Tongue (tissue), 3 donors: ENCODE data around the gene RECK. TPM values are rescaled to one million over a fixed set of nuclear protein-coding genes. Genes with fewer than 3 reads are reported as not detected.
A peak's percentile ranks its signal among the peaks of the same experiment; 100 is the strongest.
"Not testable (repeated sequence)": the region's sequence is repeated elsewhere in the genome, so short reads cannot be mapped to it uniquely, and the experiment has no call there.

Experiments
- DNase-seq: peaks from one replicate; pipeline ENCODE4 v3.0.0-alpha.2; 2015
- small RNA-seq: library from RNA; depleted of rRNA; stranded (forward); fragments of <200 nt; gene quantifications from one replicate; pipeline ENCODE3, GENCODE V24; 2014; ENCODE audit warnings: low replicate concordance
- total RNA-seq: library from RNA; depleted of rRNA; stranded (reverse); fragments of >200 nt; gene quantifications from one replicate; pipeline ENCODE4 v1.2.3, GENCODE V29; 2014

RECK gene
- total RNA-seq, 1 donor from 2014 or later, result 22.9 TPM

- no peak for DNase-seq
Observed at GRCh38 chr9:36156116-36156515, 119.4 kb downstream of the RECK start.

DNA sequence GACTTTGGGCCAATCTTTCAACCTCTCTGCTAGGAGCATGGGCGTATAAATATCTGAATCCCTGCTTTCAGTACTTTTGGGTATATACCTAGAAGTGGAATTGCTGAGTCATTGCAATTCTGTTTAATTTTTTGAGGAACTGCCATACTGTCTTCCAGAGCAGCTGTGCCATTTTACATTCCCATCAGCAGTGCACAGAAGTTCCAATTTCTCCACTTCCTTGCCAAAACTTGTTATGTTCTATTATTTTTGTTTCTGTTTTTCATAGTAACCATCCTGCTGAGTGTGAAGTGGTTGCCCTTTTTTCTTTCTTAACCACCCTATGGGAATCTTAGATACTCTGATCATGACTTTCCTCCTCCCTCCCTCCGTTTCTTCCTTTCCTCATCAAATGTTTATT is 121.4 kb downstream of the RECK start:
- DNase-seq, result peak; percentile 46

DNA sequence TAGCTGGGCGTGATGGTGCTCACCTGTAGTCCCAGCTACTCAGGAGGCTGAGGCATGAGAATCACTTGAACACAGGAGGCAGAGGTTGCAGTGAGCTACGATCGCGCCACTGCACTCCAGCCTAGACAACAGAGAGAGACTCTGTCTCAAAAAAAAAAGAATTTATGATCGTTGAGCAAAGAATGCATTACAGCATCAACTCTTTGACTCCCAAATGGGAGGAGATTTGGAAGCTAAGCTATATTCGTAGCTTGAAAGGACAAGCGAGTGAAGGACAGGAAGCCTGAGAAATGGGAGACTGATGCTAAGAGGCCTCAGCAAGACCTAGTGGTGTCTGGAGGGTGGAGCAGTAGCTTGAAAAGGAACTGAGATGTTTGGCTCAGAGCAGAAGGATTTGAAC is 122.2 kb downstream of the RECK start:
- DNase-seq, result peak; percentile 61

GRCh38 chr9:36159509-36159908 is 122.8 kb downstream of the RECK start:
- not testable (repeated sequence) for DNase-seq

GRCh38 chr9:36160126-36160525 is 123.4 kb downstream of the RECK start:
- DNase-seq, result not testable (repeated sequence)

DNA sequence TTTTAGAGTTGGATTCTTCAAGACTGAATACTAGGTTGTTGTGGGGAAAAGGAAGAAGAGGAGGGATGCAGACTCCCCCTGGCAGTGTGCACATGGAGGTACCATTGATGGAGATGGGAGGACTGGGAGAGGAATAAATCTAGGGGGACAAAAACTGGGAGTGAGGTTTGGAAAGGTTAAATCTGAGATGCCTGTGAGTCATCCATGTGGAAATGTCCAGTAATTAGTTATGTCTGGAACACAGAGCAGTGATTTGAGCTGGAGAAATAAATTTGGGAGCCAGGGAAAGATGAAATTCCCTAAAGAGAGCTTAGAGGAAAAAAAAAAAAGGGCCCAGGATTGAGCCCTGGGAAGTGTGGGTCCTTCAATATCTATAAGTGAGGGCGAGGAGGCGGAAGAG is 124.5 kb downstream of the RECK start:
- no peak for DNase-seq

DNA sequence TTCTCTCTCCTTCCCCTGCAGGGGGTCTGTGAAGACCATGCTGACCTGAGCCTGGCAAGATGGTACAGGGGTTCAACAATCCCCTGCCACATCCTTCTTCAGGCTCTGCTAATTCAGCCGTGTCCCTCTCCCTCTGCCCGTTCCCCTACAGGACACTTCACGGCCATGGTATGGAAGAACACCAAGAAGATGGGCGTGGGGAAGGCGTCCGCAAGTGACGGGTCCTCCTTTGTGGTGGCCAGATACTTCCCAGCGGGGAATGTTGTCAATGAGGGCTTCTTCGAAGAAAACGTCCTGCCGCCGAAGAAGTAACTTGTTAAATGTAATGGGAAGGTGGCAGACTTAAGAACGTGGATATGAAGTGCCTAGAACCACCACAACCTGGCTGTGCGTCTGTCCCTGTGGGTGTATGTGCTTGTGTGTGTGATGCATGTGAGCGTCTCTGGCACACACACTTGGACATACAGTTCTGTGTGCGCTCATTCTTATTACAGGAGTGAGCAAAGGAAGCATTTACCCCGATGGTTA is 125.6 kb downstream of the RECK start:
- DNase-seq, result no peak

DNA sequence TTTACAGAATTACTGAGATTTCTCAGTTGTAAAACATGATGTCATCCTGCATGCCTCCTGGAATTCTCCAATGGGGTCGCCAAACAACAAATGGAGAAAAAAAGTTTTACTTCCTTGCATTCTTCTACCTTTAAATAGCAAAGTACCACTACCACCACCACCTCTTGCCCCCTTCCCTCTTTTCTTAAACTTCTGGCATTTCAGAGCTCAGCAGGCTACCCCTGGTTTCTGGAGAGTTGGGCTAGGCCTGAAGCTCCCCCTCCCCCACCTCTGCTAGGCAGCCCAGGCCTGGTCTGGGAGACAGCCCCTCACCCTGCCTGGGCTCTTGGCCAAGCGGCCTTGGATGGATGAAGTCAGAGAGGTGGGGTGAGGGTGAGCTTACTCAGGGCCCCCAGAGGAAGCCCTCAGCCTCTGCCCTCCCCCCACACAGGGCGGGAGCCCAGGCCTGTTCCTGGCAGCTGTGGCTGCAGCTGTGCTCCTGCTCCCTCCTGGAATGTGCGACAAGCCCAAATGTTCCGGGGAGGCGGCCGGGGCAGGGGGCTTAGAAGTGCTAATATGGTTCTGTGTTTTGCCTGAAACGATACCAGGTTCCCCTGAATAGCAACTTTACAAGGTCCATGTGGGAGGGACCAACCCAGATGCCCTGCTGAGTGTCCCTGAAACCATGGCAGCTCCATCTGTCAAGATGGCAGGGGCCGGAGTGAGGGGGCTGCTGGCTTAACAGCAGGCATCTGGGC is 126.5 kb downstream of the RECK start:
- peak; percentile 99 for DNase-seq

GRCh38 chr9:36163786-36164170 is 127.1 kb downstream of the RECK start:
- peak; percentile 67 for DNase-seq

DNA sequence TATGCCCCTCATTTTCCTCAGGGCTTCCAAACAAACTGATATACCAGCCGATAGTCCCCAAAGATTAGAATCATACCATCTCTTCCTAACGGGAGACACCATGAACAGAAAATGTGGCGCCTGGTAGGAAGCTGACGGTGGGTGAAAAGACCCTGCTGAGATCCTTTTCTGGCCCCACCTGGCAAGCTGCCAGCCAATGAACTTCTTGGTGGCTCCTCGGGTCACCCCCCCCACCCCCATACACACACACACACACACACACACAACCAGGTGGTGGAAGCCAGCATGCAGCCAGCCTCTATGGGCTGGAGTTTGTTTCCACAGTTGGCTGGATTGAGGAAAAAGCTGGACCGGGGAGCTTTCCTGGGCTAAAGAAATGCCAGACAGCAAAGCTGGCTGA is 127.7 kb downstream of the RECK start:
- DNase-seq, result peak; percentile 80

- DNase-seq, result no peak
Observed at GRCh38 chr9:36164989-36165388, 128.3 kb downstream of the RECK start.

DNA sequence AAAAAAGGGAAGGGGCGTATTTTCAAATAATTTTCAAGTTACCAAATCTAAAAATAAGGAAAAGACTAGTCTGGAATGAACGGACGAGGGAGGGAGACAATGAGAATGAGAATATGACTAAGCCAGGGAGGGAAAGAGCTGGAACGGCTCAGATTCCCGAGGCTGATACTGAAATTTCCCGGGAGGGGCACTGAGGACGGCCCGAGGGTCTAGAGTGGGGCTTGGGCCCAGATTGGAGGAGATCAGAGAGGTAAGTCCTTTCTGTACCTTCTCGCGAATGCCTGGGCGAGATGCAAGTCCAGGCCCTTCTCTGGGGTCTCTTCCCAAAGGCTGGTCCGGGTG is 129.1 kb downstream of the RECK start:
- peak; percentile 75 for DNase-seq

DNA sequence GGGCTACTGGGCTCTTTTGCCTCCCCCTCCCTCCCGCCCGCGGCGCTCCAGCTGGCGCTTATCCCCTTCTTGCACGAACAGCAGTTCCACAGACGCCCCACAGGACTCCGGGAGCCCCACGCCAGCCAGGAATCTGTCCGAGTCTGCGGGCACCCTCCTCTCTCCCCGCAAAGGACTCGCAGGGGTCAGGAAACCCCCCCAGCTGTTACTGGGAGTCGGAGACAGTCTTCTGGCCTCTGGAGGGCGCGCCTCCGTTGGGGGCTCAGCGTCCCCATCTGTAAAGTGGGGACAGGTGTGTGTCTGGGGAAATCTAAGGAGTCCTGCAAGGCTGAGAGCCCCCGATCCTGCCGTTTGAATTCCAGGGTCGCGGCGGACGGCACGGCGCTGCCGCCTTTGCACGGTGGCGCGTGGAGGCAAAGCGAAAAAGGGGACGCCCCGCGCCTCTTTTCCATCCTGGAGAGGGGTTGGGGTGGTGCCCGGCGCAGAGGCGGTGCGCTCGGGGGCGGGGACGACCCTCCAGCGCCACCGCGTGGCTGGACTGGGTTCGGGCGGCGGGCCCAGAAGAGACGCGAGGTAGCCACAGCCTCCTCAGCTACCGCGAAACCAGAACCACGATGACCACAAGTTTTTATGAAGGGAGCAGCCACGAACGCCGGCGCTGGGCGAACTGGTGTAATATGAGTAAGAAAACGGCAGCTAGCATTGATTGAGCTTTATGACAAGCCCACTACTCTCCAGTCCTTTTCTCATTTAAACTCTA is 129.6 kb downstream of the RECK start:
- DNase-seq, result peak; percentile 90

DNA sequence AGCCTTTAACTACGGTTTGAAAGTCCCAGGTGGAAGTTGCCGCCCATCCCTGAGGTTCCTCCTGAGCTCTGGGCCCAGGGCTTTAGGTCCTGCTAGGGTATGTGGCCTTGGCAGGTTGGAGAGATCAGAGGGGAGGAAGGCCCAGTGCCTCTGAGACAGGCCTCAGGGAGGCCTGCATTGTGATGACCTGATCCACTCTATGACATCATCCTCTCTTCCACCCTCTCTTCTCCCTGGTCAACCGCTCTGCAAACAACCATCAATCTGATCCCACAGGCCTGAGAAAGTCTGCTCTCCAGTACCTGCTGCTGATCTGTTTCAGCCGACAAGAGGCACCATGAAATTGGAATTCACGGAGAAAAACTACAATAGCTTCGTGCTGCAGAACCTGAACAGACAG is 132.5 kb downstream of the RECK start, which contains the start of gene CCIN:
Gene CCIN, plus strand, starts transcription at position 223 of the 400 bp plus-strand sequence. Its CDS starts 115 bp downstream, at position 338.
- no peak for DNase-seq

DNA sequence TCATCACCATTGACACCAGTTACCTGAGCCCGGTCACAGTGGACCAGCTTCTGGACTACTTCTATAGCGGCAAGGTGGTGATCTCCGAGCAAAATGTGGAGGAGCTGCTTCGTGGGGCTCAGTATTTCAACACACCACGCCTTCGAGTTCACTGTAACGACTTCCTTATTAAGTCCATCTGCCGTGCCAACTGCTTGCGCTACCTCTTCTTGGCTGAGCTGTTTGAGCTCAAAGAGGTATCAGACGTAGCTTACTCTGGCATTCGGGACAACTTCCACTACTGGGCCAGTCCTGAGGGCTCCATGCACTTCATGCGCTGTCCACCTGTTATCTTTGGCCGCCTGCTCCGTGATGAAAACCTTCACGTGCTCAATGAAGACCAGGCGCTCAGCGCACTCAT is 133.0 kb downstream of the RECK start:
- no peak for DNase-seq

GRCh38 chr9:36170531-36170930 is 133.8 kb downstream of the RECK start:
- DNase-seq, result no peak

- no peak for DNase-seq
Observed at GRCh38 chr9:36173861-36174260, 137.1 kb downstream of the RECK start.

Small RNA genes within 50 kb of the gene (small RNA-seq; reads per million reads assigned to genes)
- gene RF02275, result not detected

Other genes with a start within 250 kb of the RECK start
- 24.5 TPM for gene NPR2, start 245.3 kb upstream of the RECK start, total RNA-seq
- 3.7 TPM for gene SPAG8, start 224.7 kb upstream of the RECK start, total RNA-seq
- gene HINT2, start 221.9 kb upstream of the RECK start, total RNA-seq, result 18.1 TPM
- not detected for gene FAM221B, start 208.2 kb upstream of the RECK start, total RNA-seq
- gene TMEM8B, start 207.7 kb upstream of the RECK start, total RNA-seq, result 8.2 TPM
- not detected for gene OR13J1, start 166.5 kb upstream of the RECK start, total RNA-seq
- not detected for gene HRCT1, start 130.7 kb upstream of the RECK start, total RNA-seq
- 1.8 TPM for gene SPAAR, start 127.4 kb upstream of the RECK start, total RNA-seq
- gene OR2S2, start 78.8 kb upstream of the RECK start, total RNA-seq, result not detected
- gene GLIPR2, start 99.8 kb downstream of the RECK start, total RNA-seq, result 49.3 TPM
- gene CCIN, start 132.5 kb downstream of the RECK start, total RNA-seq, result 0.41 TPM
- gene CLTA, start 154.0 kb downstream of the RECK start, total RNA-seq, result 95.7 TPM
- gene GNE, start 221.5 kb downstream of the RECK start, total RNA-seq, result 33.1 TPM